NCI-H2227 (cell line): ENCODE measurements around the gene RNF220.

Source experiments
- DNase-seq: peaks from one replicate; lab custom pipeline; 2025; ENCODE audit not compliant: unreplicated experiment; lab: John Stamatoyannopoulos, UW

The RNF220 gene

GRCh38 chr1:44672961-44673674, 268.1 kb downstream of the RNF220 start:
- no peak for DNase-seq

DNA sequence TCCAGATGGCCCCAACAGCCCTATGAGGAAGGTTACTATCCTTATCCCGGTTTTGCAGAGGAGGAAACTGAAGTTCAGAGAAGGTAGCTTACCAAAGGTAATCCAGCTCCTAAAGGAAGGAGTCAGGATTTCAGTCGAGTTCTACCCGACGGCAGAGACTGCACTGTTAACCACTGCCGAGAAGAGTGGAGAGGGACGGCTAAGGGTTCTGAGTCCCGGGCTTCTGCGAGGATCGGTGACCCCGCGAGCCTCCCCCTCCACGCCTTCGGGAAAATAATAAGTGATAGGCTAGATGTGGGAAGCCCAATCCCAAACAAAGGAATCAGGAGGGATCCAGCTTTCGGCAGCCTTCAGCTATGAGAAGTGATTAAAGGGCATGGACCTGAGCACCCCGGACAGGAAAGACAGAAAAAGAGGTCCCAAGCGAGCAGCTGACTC, 268.6 kb downstream of the RNF220 start:
- no peak for DNase-seq

- peak; percentile 99 for DNase-seq
Observed at GRCh38 chr1:44674113-44675000, 269.3 kb downstream of the RNF220 start, which contains the start of the genes ARMH1 and TMEM53. Gene ARMH1, plus strand, starts transcription at chr1:44674714. Its CDS starts 14,984 bp downstream, at chr1:44689698. Gene TMEM53, minus strand, starts transcription at chr1:44674481. Its CDS starts 90 bp downstream, at chr1:44674391.

DNA sequence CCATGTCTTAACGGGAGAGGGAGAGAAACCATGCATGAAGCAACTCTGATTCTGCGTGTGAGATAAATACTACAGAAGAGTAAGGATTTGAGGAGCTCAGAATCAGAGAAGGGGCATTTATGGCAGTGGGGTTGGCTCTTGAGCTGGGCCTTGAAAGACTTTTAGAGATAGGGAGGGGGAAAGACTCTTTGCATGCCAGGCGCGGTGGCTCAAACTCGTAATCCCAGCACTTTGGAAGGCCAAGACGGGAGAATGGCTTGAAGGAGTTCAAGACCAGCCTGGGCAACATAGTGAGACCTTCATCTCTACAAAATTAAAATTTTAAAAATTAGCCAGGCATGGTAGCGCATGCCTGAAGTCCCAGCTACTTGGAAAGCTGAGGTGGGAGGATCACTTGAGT, 270.1 kb downstream of the RNF220 start:
- no peak for DNase-seq

DNA sequence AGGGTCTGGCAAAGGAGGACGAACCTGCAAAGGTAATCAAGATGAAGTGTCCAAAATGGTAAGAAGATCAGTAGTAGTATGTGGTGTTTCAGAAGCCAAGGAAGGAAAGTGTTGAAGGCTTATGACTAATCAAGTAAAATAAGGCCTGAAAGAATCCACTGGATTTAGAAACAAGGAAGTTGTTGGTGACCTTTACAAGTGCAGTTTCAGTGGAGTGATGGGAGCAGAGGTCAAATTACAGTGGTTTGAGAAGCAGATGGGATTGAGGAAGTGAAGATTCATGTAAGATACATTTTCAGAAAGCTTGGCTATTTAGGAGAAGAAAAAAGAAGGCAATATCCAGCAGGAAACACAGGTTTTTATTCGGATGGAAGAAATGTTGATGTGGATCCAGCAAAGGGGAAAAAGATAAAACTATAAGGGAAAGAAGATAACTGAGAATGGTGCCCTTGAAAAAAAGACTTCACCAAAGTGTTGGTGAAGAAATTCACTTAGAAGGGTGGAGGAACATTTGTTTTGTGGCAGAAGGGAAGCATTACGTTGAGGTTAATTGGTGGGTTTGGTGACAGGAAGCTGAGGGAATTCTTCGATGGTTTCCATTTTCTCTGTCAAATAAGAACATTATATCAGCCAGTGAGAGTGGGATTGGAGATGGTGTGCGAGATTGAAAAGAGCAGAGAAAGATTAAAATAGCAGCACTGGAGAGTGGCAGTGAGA, 271.6 kb downstream of the RNF220 start:
- DNase-seq = no peak

DNA sequence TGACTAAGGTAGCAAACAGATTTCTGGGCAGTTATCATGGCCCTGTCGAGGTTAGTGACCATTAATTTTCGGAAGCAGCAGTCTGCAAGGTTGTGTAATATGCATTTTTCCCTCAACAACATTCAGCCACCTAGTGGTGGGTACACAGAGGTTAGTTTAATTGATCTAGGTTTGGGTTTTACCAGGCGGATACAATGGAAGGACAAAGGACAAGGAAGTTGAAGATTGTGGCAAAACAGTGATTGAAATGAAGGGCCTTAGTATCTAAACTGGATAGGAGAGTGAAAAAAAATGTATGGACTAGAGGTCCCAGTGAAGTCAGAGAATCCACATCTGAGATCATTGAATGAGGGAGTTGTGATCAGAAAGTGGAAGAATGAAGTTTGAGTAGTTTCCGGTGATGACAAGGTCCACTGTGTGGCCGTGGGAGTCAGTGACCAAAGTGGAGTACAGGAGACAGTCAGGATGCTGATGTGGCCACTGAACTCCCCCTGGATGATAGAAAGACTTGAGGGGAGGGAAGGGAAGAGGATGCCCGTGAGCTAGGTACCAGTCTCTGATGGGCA, 272.2 kb downstream of the RNF220 start:
- peak; percentile 25 for DNase-seq

DNA sequence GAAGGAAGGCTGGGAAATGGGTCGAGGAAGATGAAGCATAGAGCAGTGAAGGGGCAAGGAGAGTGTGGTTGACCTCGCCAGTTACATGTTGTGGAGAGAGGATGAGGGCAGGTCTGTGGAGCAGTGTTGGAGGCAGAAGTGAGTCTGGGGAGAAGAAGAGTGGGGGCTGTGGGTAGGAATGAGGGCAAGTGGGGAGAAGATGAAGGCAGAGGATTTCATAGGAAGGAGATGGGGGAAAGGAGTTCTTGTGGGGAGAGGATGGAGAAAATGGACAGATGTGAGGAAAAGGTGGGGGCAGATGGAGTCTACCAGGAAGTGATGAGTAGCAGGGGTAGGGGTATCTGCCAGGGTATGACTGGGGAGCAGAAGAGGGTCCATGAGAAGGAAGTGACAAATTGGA, 273.1 kb downstream of the RNF220 start:
- DNase-seq = no peak

- DNase-seq = no peak
Observed at GRCh38 chr1:44678626-44679025, 273.6 kb downstream of the RNF220 start.

DNA sequence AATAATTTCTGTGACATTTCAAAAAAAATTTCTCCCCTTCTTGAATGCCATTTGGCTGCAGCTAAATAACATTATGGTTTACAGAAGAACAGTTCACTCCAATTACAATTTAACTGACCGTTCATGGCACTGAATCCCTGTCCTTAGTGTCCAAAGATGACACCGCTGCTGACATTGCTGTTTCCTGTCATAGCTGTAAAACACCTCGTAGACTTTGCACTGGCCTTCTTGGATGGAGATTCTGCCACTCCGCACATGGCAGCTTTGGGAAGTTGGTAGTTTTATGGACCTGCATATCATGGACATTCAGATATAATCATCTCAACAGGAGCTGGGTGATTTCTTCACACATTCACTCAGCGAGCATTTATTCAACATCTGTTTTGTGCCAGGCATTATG, 274.4 kb downstream of the RNF220 start:
- DNase-seq = no peak

- DNase-seq = no peak
Observed at GRCh38 chr1:44681905-44682882, 277.1 kb downstream of the RNF220 start.

DNA sequence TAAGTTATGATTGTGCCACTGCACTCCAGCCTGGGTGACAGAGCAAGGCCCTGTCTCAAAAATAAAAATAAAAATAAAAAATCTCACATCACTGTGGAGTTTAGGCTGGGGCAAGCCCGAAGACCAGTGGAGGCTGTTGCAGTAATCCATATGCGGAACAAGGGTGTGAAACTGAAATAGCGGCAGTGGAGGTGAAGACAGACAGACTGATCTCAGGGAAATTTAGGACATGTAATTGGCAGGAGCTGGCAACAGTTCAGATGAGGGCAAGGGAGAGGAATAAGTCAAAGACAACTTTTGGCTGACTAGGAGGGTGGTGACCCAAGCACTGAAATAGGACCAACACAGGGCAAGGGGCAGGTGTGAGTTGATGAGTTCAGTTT, 277.8 kb downstream of the RNF220 start:
- DNase-seq = no peak

GRCh38 chr1:44684525-44684924, 279.5 kb downstream of the RNF220 start:
- no peak for DNase-seq

GRCh38 chr1:44685218-44685617, 280.2 kb downstream of the RNF220 start:
- DNase-seq = no peak

- DNase-seq = no peak
Observed at GRCh38 chr1:44685881-44686280, 280.8 kb downstream of the RNF220 start.

DNA sequence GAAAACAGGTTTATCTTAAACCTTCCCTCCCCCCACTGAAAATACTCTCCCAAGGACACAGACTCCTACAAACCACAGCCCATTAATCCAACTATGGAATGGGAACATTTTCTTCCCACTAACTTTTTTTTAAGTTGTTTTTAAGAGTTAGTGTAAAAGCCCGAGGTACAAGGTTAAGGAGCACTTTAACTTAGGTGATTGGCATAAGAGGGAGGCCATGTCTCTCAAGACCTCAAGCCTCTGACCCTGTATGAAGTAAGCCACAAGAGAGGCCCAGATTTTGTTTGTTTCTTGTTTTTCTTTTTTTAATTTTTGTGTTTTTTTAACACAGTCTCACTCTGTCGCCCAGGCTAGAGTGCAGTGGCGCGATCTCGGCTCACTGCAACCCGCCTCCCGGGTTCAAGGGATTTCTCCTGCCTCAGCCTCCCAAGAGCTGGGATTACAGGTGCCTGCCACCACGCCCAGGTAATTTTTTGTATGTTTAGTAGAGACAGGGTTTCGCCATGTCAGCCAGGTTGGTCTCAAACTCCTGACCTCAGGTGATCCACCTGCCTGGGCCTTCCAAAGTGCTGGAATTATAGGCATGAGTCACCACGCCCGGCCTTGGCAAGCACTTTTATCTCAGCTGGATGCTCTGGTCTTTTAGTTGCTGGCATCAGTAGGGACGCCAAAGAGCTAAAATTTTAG, 283.8 kb downstream of the RNF220 start:
- DNase-seq = peak; percentile 34

DNA sequence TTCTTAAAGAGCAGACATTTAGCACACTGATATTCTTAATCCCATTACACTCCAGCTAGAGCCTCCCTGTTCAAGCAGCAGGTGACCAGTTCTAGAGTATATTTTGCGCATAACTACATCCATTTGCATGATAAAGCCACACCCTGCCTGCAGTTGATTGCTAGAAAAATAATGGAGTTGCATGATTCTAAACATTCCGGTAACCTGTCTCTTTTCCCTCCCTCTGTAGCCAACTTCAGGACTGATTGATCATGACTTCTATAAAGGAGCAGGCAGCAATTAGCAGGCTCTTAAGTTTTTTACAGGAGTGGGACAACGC, 284.4 kb downstream of the RNF220 start:
- no peak for DNase-seq

DNA sequence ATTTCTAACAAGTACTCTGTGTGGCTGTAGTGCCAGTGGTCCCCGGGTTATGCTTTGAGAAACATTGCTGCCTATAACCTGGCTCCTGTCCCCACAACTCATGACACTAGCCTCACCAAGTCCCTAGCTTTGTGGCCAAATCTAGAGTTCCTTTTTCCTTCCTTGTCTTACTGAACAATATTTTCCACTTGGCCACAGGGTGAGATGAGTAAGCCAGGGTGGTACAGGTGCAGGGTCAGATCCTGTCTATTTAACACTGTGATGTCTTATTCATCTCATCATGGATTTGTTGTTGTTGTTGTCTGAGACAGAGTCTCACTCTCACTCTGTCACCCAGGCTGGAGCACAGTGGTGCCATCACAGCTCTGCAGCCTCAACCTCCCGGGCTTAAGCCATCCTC, 288.1 kb downstream of the RNF220 start:
- no peak for DNase-seq

DNA sequence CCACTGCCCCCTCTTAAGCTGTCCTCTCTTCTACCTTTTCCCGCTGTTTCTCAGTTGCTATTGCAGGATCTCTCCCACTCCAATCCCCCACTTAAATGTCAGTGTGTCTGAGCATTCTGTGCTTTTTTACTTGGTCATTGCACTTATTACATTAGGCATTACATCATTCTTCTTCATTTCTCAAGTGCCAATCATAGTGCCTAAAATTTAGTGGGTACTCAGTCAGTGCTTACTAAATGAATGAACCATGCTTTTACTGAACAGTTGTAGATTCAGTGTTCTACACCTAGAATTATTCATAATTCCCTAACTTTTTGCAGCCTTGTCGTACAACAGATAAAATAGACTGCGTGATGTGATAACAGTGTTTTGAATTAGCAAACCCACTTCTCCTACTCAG, 288.8 kb downstream of the RNF220 start:
- no peak for DNase-seq

DNA sequence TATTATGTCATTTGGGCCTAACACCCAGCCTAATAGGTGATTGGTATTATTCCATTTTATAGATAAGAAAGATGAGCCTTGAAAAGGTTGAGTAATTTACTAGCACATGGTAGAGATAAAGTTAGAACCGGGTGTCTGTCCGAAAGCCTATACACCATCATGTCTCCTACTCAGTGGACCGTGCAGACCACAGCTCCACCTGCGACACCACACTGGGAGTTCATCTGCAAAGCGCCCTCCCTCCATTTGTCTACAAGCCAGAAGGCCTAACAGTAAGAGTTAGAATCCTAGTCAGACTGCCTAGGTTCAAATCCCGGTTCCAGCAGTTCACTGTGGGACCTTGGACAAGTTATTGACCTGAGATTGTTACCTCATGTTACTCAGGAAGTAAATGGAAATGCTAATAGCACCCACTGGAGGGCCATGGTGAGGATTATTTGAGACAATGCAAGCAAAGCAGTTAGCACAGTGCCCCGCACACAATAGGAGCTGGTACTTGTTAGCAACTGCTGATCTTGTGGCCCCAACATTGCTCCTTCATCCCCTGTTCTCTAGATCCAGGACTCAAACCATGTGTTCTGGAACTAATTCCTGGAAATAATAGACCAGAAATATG, 289.9 kb downstream of the RNF220 start:
- DNase-seq = no peak
